Hippocampal formation (tissue), 2 donors: ENCODE measurements around the gene NOG.

Source experiments
- DNase-seq, 2 donors: peaks; one replicate each; lab custom pipeline; 2025; lab: John Stamatoyannopoulos, UW

NOG gene

DNA sequence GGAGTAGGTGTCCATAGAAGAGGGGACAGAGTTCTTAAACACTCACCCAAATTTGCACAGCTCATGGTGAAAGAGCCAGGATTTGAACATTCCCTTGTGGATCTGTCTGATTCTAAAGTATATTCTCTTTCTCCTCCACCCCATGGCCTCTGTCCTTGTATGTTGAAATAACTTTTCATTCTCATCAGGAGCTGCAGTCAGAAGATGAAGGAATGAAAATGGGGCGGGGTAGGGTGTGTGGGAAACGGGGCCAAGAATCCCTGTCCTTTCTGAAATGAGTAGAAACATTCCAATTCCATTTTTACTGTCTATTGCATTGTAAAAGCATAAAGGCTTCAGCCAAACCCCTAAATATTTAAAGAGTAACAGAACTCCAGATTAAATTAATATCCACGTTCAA is 42.8 kb downstream of the NOG start:
- no peak for DNase-seq

DNA sequence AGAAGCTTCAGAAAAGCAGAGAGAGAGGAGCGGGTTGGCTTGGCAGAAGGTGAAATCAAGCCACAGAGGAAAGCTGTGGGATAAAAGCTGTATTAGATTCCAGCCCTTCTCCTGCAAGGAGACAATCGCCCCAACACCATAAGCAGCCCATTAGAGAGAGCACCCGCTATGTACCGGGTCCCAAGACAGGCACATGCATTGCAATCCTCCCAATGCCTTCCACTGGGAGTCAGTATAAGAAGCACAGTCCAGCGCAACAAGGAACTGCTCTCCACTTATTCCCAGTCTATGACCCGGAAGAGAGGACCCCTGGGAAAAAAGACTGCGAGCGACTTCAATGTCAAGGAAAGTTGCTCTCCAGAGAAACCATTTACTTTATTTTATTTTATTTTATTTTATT is 43.8 kb downstream of the NOG start:
- DNase-seq = no peak

DNA sequence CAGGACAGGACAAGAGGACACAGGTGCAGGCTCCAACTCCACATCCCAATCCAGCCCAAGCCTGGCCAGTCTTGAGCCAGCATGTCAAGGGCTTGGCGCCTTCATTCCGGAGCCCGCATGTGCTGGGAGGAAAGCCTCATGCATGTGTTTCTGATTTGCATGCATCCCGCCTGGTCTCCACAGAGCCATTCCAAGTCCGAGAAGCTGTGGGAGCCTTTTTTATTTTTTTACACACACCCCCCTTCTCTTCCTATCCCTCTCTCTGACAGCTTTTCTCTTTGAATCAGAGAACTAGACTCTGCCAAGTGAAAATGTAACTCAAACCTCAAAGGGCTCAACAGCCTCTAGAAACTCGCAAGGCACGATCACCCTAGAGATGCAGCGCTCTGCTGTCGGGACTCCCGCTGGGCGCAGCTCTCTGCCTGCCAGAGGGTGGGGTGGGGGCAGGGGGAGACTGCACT is 45.1 kb downstream of the NOG start:
- DNase-seq = no peak

DNA sequence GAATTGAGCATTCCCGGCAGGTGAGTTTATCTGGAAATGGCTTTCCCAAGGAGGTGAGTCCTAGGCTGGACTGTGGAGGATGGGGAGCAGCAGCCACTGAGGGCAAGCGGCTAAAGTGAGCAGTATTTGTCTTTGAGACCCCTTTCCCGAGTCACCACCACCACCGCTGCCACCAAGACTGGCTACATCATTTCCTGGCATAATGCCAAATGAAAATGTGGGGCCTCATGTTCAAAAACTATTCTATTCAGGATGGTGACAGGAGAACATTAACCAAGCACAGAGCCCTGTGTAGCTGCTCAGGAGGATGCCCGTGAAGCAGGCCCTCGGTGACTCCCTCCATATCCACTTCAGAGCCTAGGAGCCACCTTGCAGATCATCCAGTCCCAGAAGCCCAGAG is 46.0 kb downstream of the NOG start:
- no peak for DNase-seq

DNA sequence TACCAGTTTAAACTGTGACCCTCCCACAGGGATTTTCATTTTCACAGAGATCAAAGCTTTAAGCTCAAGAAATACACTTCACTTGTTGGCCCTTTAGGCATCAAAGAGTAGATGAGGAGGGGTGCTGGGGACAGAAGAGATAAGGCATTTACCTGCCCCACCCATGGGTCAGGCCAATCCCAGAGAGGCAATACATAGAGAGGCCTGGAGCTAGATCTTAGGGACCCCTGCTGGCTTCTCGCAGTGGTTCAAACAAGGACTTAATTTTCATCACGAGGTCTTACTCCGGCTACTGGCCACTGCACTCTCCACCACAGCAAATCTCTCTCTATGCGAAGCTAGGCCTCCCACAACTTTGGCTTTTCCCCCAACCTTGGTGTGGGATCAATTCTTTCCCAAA is 46.6 kb downstream of the NOG start:
- no peak for DNase-seq

DNA sequence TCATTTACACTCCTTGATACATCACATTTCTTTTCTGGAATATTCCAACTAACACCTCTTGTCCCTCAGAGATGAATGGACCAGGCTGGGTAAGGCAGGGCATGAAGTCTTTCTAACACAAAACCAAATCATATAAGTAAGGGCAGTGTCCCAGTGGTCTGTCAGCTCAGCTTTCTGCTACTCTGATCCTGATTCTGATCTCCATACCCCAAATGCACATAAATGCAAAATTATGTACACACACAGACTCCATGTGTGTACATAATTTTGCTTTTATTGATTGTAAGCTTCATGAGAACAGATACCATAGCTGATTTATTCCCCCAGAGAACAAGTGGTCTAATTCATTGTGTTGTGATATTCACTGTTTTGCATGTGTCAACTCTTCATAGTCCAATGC is 47.9 kb downstream of the NOG start:
- no peak for DNase-seq

DNA sequence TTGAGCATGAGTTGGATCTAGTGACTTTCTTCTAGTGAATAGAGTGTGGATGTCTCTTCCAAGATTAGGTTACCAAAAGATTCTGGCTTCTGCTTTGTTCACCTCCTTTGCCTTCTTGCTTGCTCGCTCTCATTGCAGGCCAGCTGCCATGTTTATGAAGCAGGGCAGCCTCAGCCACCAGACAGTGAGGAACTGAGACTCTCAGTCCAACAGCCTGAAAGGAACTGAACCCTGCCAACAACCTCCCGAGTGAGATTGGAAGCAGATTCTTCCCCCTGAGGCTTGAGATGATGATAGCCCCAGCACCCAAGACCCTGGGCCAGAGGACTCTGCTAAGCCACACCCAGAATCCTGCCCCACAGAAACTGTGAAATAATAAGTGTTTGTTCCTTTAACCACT is 48.4 kb downstream of the NOG start:
- no peak for DNase-seq

DNA sequence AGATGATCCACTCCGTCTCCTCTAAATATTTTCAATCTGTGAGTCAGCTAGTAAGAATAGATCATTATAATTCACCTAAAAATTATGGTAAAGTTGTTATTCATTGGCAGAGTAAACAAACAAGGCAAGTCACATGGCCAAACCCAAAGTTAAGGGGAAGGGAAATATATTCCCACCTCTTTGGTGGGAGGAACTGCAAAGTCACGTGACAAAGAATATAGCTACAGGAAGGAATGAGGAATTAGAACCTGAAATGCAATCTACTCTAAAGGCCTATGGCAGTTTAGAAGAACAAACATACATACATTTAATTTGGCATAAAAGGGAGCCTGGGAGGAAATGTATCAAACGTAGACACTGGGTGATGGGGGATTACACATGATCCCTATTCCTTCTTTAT is 48.9 kb downstream of the NOG start:
- DNase-seq = no peak
